Skeletal muscle tissue (tissue), 4 donors: ENCODE measurements around the gene SEC61A2. TPM values are rescaled to one million over a fixed set of nuclear protein-coding genes. Genes with fewer than 3 reads are reported as not detected.
A peak's percentile ranks its signal among the peaks of the same experiment; 100 is the strongest.

Source experiments
- H3K27ac ChIP-seq: one replicate; pipeline ENCODE4 v1.7.0; 2013; ENCODE audit warnings: mild to moderate bottlenecking, low read depth, low read length, inconsistent platforms
- H3K27me3 ChIP-seq, 3 donors: one replicate each; pipeline ENCODE4 v1.7.0; 2013; ENCODE audit warnings: low read length in 3 of 3; ENCODE audit not compliant: control insufficient read depth in 3 of 3, insufficient read depth in 3 of 3
- H3K36me3 ChIP-seq, 3 donors: one replicate each; pipeline ENCODE4 v1.7.0; 2013; ENCODE audit warnings: low read length in 3 of 3; ENCODE audit not compliant: control insufficient read depth in 3 of 3, insufficient read depth in 3 of 3
- H3K4me1 ChIP-seq, 3 donors: one replicate each; pipeline ENCODE4 v1.7.0; 2013; ENCODE audit warnings: low read length in 3 of 3, mild to moderate bottlenecking in 3 of 3; ENCODE audit not compliant: control insufficient read depth in 3 of 3, insufficient read depth in 3 of 3
- H3K4me3 ChIP-seq, 3 donors: one replicate each; pipeline ENCODE4 v1.7.0; 2013; ENCODE audit warnings: low read length in 3 of 3
- H3K9ac ChIP-seq, 3 donors: one replicate each; pipeline ENCODE4 v1.7.0; 2013; ENCODE audit warnings: low read length in 3 of 3, mild to moderate bottlenecking in 3 of 3, moderate library complexity in 2 of 3, low read depth in 1 of 3
- H3K9me3 ChIP-seq, 3 donors: one replicate each; pipeline ENCODE4 v1.7.0; 2013; ENCODE audit warnings: low read length in 3 of 3; ENCODE audit not compliant: control insufficient read depth in 3 of 3
- total RNA-seq: library from RNA; depleted of rRNA; stranded (reverse); fragments of >200 nt; gene quantifications from one replicate; pipeline ENCODE4 v1.2.3, GENCODE V29; 2014
- donor health status: Osteomylitis.

The SEC61A2 gene
- total RNA-seq, 1 donor from 2014 or later, result 4.2 TPM

DNA sequence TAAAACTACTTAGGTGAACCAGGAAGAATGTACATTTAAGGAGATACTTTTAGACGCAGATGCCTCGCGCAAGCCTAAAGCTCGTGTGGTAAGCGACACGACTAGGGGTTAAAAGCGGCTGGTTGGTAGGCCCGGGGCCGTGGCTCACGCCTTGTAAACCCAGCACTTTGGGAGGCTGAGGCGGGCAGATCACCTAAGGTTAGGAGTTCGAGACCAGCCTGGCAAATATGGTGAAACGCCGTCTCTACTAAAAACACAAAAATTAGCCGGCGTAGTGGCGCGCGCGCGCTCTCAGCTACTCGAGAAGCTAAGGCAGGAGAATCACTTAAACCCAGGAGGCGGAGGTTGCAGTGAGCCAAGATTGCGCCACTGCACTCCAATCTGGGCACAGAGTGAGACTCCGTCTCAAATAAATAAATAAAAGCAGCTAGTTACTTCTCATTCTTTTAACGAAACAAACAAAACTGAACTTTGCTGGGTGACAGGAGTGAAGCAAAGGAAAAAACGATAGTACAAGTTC is 65.3 kb downstream of the SEC61A2 start:
- no peaks in the 10 kb centered on the region for H3K27me3 ChIP-seq
- peak overlapping the region; percentile 93 for H3K27ac ChIP-seq
- H3K9ac ChIP-seq, result peak overlapping the region; percentile 93 to 98 (median 96)
- no peaks in the 10 kb centered on the region for H3K9me3 ChIP-seq
- peaks cover 0 to 8% (median 5%) of the 10 kb centered on the region in 3 donors for H3K36me3 ChIP-seq
- peaks cover 10 to 25% (median 22%) of the 10 kb centered on the region in 3 donors for H3K4me1 ChIP-seq
- peak overlapping the region; percentile 98 to 99 (median 98) for H3K4me3 ChIP-seq

DNA sequence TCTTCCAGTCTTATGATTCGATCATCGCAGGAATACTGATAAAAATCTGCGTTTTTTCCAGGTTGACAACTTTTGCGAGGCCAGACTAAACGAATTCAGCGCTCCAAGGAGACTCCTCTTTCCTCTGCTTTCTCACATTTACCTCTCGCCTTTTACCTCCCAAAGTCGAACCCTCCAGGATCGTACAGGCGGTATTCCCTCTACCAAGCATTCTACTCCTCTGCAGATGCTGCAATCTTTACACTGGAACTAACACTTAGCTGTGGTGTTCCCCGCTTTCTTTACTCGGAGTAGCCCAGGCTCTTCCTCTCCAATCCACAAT is 65.8 kb downstream of the SEC61A2 start:
- H3K9ac ChIP-seq, result peak overlapping the region; percentile 93 to 98 (median 96)

DNA sequence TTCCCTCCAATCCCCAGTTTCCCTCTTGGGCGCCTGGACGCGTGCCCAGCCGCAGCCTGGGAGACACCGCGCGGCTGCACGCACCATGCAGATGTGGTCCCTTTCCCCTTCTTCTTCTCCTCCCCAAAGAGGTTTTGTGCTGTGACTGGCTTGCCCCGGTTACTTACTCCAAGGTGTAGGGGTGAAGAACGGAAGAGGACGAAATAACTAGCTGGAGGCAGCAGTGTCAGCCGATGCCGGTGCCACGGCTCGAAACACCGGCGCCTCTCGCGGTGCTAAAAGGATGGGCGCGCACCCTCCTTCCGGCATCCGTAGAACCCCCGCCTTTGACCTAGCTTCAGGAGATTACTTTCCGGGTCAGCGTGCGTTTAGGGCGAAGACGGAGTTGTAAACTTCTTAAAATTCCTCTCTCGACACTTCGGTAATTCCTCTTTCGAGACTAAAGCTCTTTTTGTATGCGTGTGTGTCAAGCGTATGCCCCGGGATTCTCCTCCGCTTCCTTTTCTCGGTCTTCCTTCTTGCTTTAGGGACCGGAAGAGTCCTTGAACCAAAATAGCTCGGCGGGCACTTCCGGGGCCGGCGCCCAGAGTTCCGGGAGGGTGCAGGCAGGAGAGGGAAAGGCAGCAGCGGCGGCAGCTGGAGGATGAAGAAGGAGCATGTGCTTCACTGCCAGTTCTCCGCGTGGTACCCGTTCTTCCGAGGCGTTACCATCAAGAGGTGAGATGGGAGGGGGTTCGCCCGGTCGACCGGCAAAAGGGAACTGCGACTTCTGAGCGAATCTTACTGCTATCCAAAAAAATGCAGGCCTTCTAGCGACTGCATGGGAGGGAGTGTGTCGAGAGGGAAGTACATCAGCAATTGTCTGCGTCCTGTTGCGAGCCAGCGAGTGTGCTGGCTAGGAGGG is 66.4 kb downstream of the SEC61A2 start, which contains the start of the genes CDC123 and NUDT5:
CDC123 (plus strand) TSS at position 586 of the 904 bp plus-strand sequence; CDS start at position 644, 58 bp downstream.
NUDT5 (minus strand) TSS at position 289 of the 904 bp plus-strand sequence. CDS start 9,600 bp downstream, outside the sequence.
- H3K27ac ChIP-seq, result peak within 1 kb of the TSS; percentile 93
- H3K4me1 ChIP-seq, result peaks cover 10 to 25% (median 22%) of the 10 kb centered on the region in 3 donors
- H3K4me3 ChIP-seq, result peak within 1 kb of the TSS; percentile 98 to 99 (median 98)
- no peaks in the 10 kb centered on the region for H3K27me3 ChIP-seq
- H3K9ac ChIP-seq, result peak within 1 kb of the TSS; percentile 93 to 98 (median 96)
- H3K36me3 ChIP-seq, result peaks cover 0 to 13% (median 7%) of the 10 kb centered on the region in 3 donors
- H3K9me3 ChIP-seq, result no peaks in the 10 kb centered on the region

More for the DNA sequence above, 65.8 kb downstream of the SEC61A2 start:
- Histone ChIP-seq H3K4me3 (peak overlapping the region; percentile 98 to 99 (median 98)), H3K4me1 (peaks cover 10 to 25% (median 22%) of the 10 kb centered on the region in 3 donors), H3K27ac (peak overlapping the region; percentile 93), H3K27me3 (no peaks in the 10 kb centered on the region), H3K36me3 (peaks cover 0 to 8% (median 5%) of the 10 kb centered on the region in 3 donors), H3K9me3 (no peaks in the 10 kb centered on the region)

DNA sequence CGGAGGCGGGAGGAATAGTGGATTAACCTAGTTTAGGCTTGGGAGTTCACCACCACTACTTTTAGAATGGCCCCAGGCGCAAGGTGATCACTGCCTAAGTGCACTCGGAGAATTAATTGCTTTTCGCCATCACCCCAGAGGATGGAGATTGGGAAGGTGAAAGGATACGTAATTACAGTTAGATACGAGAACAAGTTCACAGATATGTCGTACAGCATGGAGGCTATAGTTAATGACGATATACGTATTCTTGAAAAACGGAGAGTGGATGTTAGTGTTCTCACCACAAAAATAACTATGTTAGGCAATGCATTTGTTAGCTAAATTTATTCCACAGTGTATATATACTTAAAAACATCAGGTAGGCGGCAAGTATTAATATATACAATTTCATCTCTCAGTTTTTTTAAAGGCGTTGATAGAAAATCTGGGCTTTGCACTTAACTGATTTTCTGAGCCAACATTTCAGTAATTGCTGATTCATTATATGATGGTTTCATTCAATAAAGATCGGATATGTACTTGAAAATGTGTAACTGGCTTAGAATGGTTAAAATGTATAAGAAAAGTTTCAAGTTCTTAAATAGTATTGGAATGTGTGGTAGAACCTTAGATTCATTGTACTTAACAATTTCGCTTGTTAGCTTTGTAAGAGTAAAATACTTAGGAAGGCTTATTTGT is 67.2 kb downstream of the SEC61A2 start:
- H3K36me3 ChIP-seq, result peaks cover 3 to 18% (median 12%) of the 10 kb centered on the region in 3 donors

DNA sequence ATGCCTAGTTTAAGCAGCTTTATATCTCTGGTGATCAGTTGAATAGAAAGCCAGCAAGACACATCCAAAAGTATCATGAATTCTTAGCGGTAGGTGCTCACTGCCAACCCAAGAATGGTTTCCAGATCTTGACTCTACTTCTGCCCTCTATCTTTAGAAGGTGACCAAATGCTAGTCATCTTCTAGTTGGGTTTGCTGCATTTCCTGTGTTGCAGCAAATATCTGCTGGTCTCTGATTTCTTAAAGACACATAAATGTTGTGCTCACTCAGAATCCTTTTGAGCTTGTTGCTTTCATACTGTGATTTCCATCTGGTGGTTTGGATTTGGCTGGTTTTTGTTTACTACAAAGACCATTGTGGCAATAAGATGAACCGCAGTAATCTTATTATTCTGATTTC is 68.7 kb downstream of the SEC61A2 start:
- H3K36me3 ChIP-seq, result peaks cover 6 to 20% (median 17%) of the 10 kb centered on the region in 3 donors
- H3K9ac ChIP-seq, result no peak overlapping the region
- H3K27me3 ChIP-seq, result no peaks in the 10 kb centered on the region
- H3K4me3 ChIP-seq, result no peak overlapping the region
- H3K27ac ChIP-seq, result no peak overlapping the region
- H3K9me3 ChIP-seq, result no peaks in the 10 kb centered on the region
- H3K4me1 ChIP-seq, result peaks cover 8 to 25% (median 22%) of the 10 kb centered on the region in 3 donors

More for the DNA sequence above, 67.2 kb downstream of the SEC61A2 start:
- peak overlapping the region; percentile 93 to 98 (median 96) for H3K9ac ChIP-seq
- H3K4me1 ChIP-seq, result peaks cover 8 to 25% (median 22%) of the 10 kb centered on the region in 3 donors
- H3K27ac ChIP-seq, result peak overlapping the region; percentile 93
- peak overlapping the region; percentile 98 to 99 (median 98) for H3K4me3 ChIP-seq
- no peaks in the 10 kb centered on the region for H3K9me3 ChIP-seq
- no peaks in the 10 kb centered on the region for H3K27me3 ChIP-seq

DNA sequence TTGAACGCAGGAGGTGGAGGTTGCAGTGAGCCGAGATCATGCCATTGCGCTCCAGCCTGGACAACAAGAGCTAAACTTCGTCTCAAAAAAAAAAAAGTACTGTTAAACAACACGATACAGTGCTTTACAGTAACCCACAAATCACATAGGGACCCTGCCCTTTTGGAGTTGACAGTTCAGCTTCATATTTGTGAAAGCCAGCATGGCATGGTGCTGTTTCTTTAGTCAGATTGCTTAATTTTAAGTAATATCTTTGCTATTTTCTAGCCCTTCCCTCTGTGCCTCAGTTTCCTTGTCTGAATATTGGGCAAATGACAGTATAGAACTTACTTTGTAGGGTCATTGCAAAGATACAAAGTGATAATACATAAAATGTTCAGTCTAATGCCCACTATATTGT is 71.4 kb downstream of the SEC61A2 start:
- Histone ChIP-seq H3K9me3 (no peaks in the 10 kb centered on the region), H3K27me3 (no peaks in the 10 kb centered on the region), H3K27ac (no peak overlapping the region), H3K4me1 (peaks cover 2 to 12% (median 10%) of the 10 kb centered on the region in 3 donors), H3K36me3 (peaks cover 6 to 29% (median 17%) of the 10 kb centered on the region in 3 donors), H3K9ac (no peak overlapping the region), H3K4me3 (no peak overlapping the region)

DNA sequence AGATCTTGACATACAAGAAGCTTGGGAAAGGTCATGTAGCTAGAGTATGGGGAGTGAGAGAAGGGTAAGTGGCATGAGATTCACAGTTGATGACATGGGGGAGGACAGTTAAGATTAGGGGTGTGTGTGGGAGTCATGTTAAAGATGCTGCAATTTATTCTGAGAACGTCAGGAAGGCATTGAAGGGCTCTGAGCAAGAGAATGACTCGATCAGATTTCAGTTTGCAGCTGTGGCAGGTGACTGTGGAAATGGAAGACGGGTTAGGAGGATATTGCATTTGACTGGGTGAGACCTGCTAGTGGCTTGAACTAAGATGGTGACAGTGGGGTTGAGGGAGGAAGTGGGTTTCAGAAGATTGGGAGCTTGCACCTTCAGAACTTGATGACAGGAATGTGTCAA is 72.1 kb downstream of the SEC61A2 start:
- peaks cover 2 to 12% (median 4%) of the 10 kb centered on the region in 3 donors for H3K4me1 ChIP-seq
- H3K4me3 ChIP-seq, result no peak overlapping the region
- peaks cover 6 to 29% (median 17%) of the 10 kb centered on the region in 3 donors for H3K36me3 ChIP-seq
- H3K27ac ChIP-seq, result no peak overlapping the region
- H3K9ac ChIP-seq, result no peak overlapping the region
- no peaks in the 10 kb centered on the region for H3K9me3 ChIP-seq
- H3K27me3 ChIP-seq, result no peaks in the 10 kb centered on the region

DNA sequence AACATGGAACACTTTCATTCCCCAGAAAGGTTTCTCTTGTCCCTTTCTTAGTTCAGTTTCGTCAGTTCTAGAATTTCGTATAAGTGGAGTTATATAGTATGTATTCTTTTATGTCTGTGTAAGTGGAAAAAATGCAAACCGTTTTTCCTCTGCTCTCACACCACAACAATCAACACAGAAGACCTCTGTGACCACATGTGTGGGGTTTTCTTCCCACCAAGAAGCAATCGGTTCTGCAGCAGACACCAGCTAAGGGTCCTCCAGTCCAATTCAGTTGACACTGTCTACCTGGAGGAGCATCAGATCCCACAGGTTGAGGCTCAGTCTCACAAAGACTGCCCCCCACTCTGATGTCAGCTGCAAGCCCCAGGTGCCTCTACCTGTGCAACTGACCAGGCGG is 72.7 kb downstream of the SEC61A2 start:
- Histone ChIP-seq H3K9ac (no peak overlapping the region), H3K4me1 (peaks cover 0 to 6% (median 4%) of the 10 kb centered on the region in 3 donors), H3K4me3 (no peak overlapping the region), H3K27ac (no peak overlapping the region), H3K36me3 (peaks cover 6 to 29% (median 17%) of the 10 kb centered on the region in 3 donors), H3K9me3 (no peaks in the 10 kb centered on the region), H3K27me3 (no peaks in the 10 kb centered on the region)

DNA sequence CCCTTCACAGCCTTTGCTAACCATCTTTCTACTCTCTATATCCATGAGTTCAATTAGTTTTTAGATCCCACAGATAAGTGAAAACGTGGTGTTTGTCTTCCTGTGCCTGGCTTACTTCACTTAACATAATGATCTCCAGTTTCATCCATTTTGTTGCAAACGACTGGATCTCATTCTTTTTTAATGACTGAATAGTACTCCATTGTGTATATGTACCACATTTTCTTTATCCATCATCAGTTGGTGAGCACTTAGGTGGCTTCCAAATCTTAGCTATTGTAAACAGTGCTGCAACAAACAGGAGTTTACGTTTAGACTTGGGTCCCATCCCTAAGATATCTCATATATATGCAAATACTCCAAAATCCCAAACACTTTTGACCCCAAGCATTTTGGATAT is 75.6 kb downstream of the SEC61A2 start:
- Histone ChIP-seq H3K9ac (no peak overlapping the region), H3K27ac (no peak overlapping the region), H3K36me3 (peaks cover 12 to 27% (median 18%) of the 10 kb centered on the region in 3 donors)

More for the DNA sequence above, 75.6 kb downstream of the SEC61A2 start:
- H3K4me3 ChIP-seq, result no peak overlapping the region
- no peaks in the 10 kb centered on the region for H3K27me3 ChIP-seq
- no peaks in the 10 kb centered on the region for H3K9me3 ChIP-seq
- H3K4me1 ChIP-seq, result no peaks in the 10 kb centered on the region
